CD14-positive monocyte (primary cell): ENCODE measurements around the gene HPGDS. TPM values are rescaled to one million over a fixed set of nuclear protein-coding genes. Genes with fewer than 3 reads are reported as not detected.

Experiments used
- DNase-seq, 3 donors: peaks; one replicate each; pipeline ENCODE4 v3.0.0-alpha.2; 2011 to 2022
- H2AFZ ChIP-seq: 2 replicates; pipeline ENCODE4 v1.6.0; 2012; ENCODE audit warnings: mild to moderate bottlenecking, low read depth, low read length, inconsistent platforms; ENCODE audit not compliant: insufficient read depth, poor library complexity, severe bottlenecking
- H3K27ac ChIP-seq, 2 donors: 1 replicate in 1 of 2; 2 replicates in 1 of 2; pipeline ENCODE4 v1.5.1; 2012 to 2013; ENCODE audit warnings: low read length in 2 of 2, control low read depth in 1 of 2, inconsistent platforms in 1 of 2, low read depth in 1 of 2, mild to moderate bottlenecking in 1 of 2
- H3K27me3 ChIP-seq, 2 donors: one replicate each; pipeline versions ENCODE4 v1.6.0 to v1.6.1; 2011 to 2013; ENCODE audit warnings: low read length in 2 of 2; ENCODE audit not compliant: control insufficient read depth in 2 of 2, insufficient read depth in 2 of 2
- H3K36me3 ChIP-seq, 2 donors: replicated peaks in 1 of 2; 1 replicate in 1 of 2; 2 replicates in 1 of 2; pipeline versions ENCODE4 v1.5.1 to v1.6.1; 2012 to 2013; ENCODE audit warnings: low read length in 2 of 2, control low read depth in 1 of 2, inconsistent platforms in 1 of 2, mild to moderate bottlenecking in 1 of 2; ENCODE audit not compliant: insufficient read depth in 2 of 2, control insufficient read depth in 1 of 2
- H3K4me1 ChIP-seq, 2 donors: 1 replicate in 1 of 2; 2 replicates in 1 of 2; pipeline versions ENCODE4 v1.5.1 to v1.6.1; 2012 to 2013; ENCODE audit warnings: low read length in 2 of 2, control low read depth in 1 of 2, inconsistent platforms in 1 of 2, mild to moderate bottlenecking in 1 of 2, moderate library complexity in 1 of 2; ENCODE audit not compliant: insufficient read depth in 2 of 2, control insufficient read depth in 1 of 2
- H3K4me2 ChIP-seq: replicated peaks from 2 replicates; pipeline ENCODE3; 2012; ENCODE audit warnings: low read length, moderate library complexity, mild to moderate bottlenecking; ENCODE audit not compliant: poor library complexity, severe bottlenecking; ENCODE audit errors: extremely low read depth
- H3K4me3 ChIP-seq, 3 experiments: fragments of 200-600 bp in 1 of 3; sonication (generic) in 1 of 3; replicated peaks in 1 of 3; 1 replicate in 2 of 3; 2 replicates in 1 of 3; pipeline ENCODE4 v1.5.1; 2011 to 2013; ENCODE audit warnings: low read length in 3 of 3, mild to moderate bottlenecking in 3 of 3, control low read depth in 2 of 3, low read depth in 2 of 3, inconsistent platforms in 1 of 3, moderate library complexity in 1 of 3
- H3K79me2 ChIP-seq: 2 replicates; pipeline ENCODE4 v1.6.0; 2012; ENCODE audit warnings: mild to moderate bottlenecking, control low read depth, inconsistent platforms, low read length, moderate library complexity; ENCODE audit not compliant: insufficient read depth
- H3K9ac ChIP-seq: 2 replicates; pipeline ENCODE4 v1.6.0; 2017; ENCODE audit warnings: low read length, mild to moderate bottlenecking; ENCODE audit not compliant: insufficient read depth, poor library complexity, severe bottlenecking
- H3K9me3 ChIP-seq, 2 donors: replicated peaks in 1 of 2; 1 replicate in 1 of 2; 2 replicates in 1 of 2; pipeline versions ENCODE4 v1.5.1 to v1.6.1; 2012 to 2013; ENCODE audit warnings: low read length in 2 of 2, control low read depth in 1 of 2; ENCODE audit not compliant: control insufficient read depth in 1 of 2, insufficient read depth in 1 of 2
- H4K20me1 ChIP-seq: 2 replicates; pipeline ENCODE4 v1.6.0; 2012; ENCODE audit warnings: mild to moderate bottlenecking, low read length, control low read depth, moderate library complexity; ENCODE audit not compliant: insufficient read depth
- H3K27ac Mint-ChIP-seq, 7 donors: one replicate each; pipeline ENCODE4 v1.8.0; 2020; ENCODE audit warnings: mild to moderate bottlenecking in 7 of 7, mixed read lengths in 7 of 7, moderate library complexity in 6 of 7, inconsistent platforms in 2 of 7
- H3K27me3 Mint-ChIP-seq, 3 donors: one replicate each; pipeline ENCODE4 v1.8.0; 2021 to 2022; ENCODE audit warnings: low read depth in 3 of 3, mild to moderate bottlenecking in 3 of 3, mixed read lengths in 3 of 3, moderate library complexity in 3 of 3, inconsistent platforms in 1 of 3
- H3K36me3 Mint-ChIP-seq, 2 donors: one replicate each; pipeline ENCODE4 v1.8.0; 2020; ENCODE audit warnings: mixed read lengths in 2 of 2, inconsistent platforms in 1 of 2, mild to moderate bottlenecking in 1 of 2
- H3K4me1 Mint-ChIP-seq: one replicate; pipeline ENCODE4 v1.8.0; 2020; ENCODE audit warnings: mild to moderate bottlenecking, mixed read lengths
- H3K4me3 Mint-ChIP-seq, 2 donors: one replicate each; pipeline ENCODE4 v1.8.0; 2020; ENCODE audit warnings: mild to moderate bottlenecking in 2 of 2, mixed read lengths in 2 of 2, moderate library complexity in 1 of 2
- H3K9me3 Mint-ChIP-seq, 7 donors: one replicate each; pipeline ENCODE4 v1.8.0; 2020 to 2022; ENCODE audit warnings: mixed read lengths in 7 of 7, mild to moderate bottlenecking in 6 of 7, moderate library complexity in 6 of 7, inconsistent platforms in 2 of 7
- WGBS: methylation state at CpG from one replicate; pipeline ENCODE4 v1.1.5; 2013; ENCODE audit warnings: missing lambda C conversion rate; ENCODE audit not compliant: insufficient coverage; 5-methylcytosine and 5-hydroxymethylcytosine counted together
- intact Hi-C, 2 donors: fragments of 100-400 bp; cut with micrococcal nuclease; formaldehyde crosslinking; loops; one replicate each; pipeline versions ENCODE4 v1.15.0 to v1.15.1; 2023
- polyA plus RNA-seq, 3 donors: library from polyadenylated mRNA; depleted of rRNA in 1 of 3; unstranded in 2 of 3; stranded (reverse) in 1 of 3; fragments of 300-500 nt in 2 of 3; fragments of >200 nt in 1 of 3; fragmentation: Illumina TruSeq in 2 of 3; gene quantifications; 1 replicate in 2 of 3; 2 replicates in 1 of 3; pipeline ENCODE4 v1.2.3, GENCODE V29; 2012 to 2021
- TF ChIP-seq, protein P1 (sequence below): fragments of 200-600 bp; IDR thresholded peaks from one replicate; pipeline ENCODE4 v1.8.0; 2022; ENCODE audit warnings: antibody characterized with exemption, mild to moderate bottlenecking

The HPGDS gene
- polyA plus RNA-seq, 3 donors, result 0.05 to 0.30 TPM; not detected in 1

GRCh38 chr4:94375364-94375763 is 32.7 kb upstream of the HPGDS start:
- WGBS, result 92% methylated on average over 3 of the region's 3 CpGs
- H3K4me3 ChIP-seq, result no peak overlapping the region
- no peak overlapping the region for H2AFZ ChIP-seq
- peaks cover 0 to 2% (median 0%) of the 10 kb centered on the region in 3 donors for H3K27me3 Mint-ChIP-seq
- no peaks in the 10 kb centered on the region for H3K27me3 ChIP-seq
- intact Hi-C loops, result no loop called here
- H3K4me1 Mint-ChIP-seq, result no peaks in the 10 kb centered on the region
- H3K4me1 ChIP-seq, result no peaks in the 10 kb centered on the region
- H3K27ac Mint-ChIP-seq, result no peak overlapping the region
- H4K20me1 ChIP-seq, result no peaks in the 10 kb centered on the region
- DNase-seq, result no peak
- no peaks in the 10 kb centered on the region for H3K36me3 Mint-ChIP-seq
- TF ChIP-seq, protein P1, sequence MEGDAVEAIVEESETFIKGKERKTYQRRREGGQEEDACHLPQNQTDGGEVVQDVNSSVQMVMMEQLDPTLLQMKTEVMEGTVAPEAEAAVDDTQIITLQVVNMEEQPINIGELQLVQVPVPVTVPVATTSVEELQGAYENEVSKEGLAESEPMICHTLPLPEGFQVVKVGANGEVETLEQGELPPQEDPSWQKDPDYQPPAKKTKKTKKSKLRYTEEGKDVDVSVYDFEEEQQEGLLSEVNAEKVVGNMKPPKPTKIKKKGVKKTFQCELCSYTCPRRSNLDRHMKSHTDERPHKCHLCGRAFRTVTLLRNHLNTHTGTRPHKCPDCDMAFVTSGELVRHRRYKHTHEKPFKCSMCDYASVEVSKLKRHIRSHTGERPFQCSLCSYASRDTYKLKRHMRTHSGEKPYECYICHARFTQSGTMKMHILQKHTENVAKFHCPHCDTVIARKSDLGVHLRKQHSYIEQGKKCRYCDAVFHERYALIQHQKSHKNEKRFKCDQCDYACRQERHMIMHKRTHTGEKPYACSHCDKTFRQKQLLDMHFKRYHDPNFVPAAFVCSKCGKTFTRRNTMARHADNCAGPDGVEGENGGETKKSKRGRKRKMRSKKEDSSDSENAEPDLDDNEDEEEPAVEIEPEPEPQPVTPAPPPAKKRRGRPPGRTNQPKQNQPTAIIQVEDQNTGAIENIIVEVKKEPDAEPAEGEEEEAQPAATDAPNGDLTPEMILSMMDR, result no peak
- peaks cover 0 to 2% (median 0%) of the 10 kb centered on the region in 7 donors for H3K9me3 Mint-ChIP-seq
- no peaks in the 10 kb centered on the region for H3K9me3 ChIP-seq
- H3K27ac ChIP-seq, result no peak overlapping the region
- no peak overlapping the region for H3K4me2 ChIP-seq
- H3K4me3 Mint-ChIP-seq, result no peak overlapping the region
- H3K36me3 ChIP-seq, result no peaks in the 10 kb centered on the region
- no peaks in the 10 kb centered on the region for H3K79me2 ChIP-seq
- no peak overlapping the region for H3K9ac ChIP-seq

DNA sequence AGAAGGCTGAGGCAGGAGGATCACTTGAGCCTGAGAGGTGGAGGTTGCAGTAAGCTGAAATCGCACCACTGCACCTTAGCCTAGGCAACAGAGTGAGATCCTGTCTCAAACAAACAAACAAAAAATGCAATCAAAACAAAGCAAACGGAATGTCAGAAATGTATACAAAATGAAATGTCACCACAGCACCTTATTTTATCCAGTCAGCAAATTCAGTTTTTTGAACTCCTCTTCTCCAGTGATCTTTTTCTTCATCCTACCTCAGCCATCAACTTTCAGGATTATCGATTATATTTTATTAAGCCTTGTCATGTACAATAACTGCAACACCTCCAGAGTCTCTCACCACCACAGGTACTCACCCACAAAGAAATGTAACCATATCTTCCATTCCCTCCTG is 31.1 kb upstream of the HPGDS start:
- no peaks in the 10 kb centered on the region for H4K20me1 ChIP-seq
- H2AFZ ChIP-seq, result no peak overlapping the region
- no peak overlapping the region for H3K9ac ChIP-seq
- no peak overlapping the region for H3K27ac ChIP-seq
- WGBS, result 83% methylated on average over 2 of the region's 3 CpGs
- Mint-ChIP-seq H3K4me1 (no peaks in the 10 kb centered on the region), H3K9me3 (peaks cover 0 to 2% (median 0%) of the 10 kb centered on the region in 7 donors), H3K4me3 (no peak overlapping the region), H3K36me3 (no peaks in the 10 kb centered on the region), H3K27ac (no peak overlapping the region), H3K27me3 (peaks cover 0 to 2% (median 0%) of the 10 kb centered on the region in 3 donors)
- H3K27me3 ChIP-seq, result no peaks in the 10 kb centered on the region
- H3K79me2 ChIP-seq, result no peaks in the 10 kb centered on the region
- intact Hi-C loops, result no loop called here
- no peaks in the 10 kb centered on the region for H3K4me1 ChIP-seq
- no peaks in the 10 kb centered on the region for H3K36me3 ChIP-seq
- DNase-seq, result no peak
- no peaks in the 10 kb centered on the region for H3K9me3 ChIP-seq
- H3K4me2 ChIP-seq, result no peak overlapping the region
- H3K4me3 ChIP-seq, result no peak overlapping the region
- TF ChIP-seq, protein P1, result no peak
